GM12878 (cell line): ENCODE data around the gene AEBP2. TPM values are rescaled to one million over a fixed set of nuclear protein-coding genes. Genes with fewer than 3 reads are reported as not detected.
A peak's percentile ranks its signal among the peaks of the same experiment; 100 is the strongest.
"Not testable (repeated sequence)": the region's sequence is repeated elsewhere in the genome, so short reads cannot be mapped to it uniquely, and the experiment has no call there.

Experiments
- ATAC-seq: fragments of 200-7000 bp; cut with Tn5 transposase; 3 replicates; pipeline ENCODE4 v1.9.1; 2020; ENCODE audit warnings: mild to moderate bottlenecking, moderate library complexity
- BruUV-seq: library from RNA; stranded (reverse); fragments of 400-500 nt; replicated peaks from 2 replicates; lab custom pipeline; 2021; lab: Mats Ljungman, UMichigan
- CTCF ChIA-PET: fragments of 300-600 bp; sonication (Branson Sonifier 250); formaldehyde crosslinking; extraction: SDS; loops from one replicate; lab custom pipeline; 2021; ENCODE audit warnings: inconsistent platforms; lab: Yijun Ruan, JAX
- POLR2A ChIA-PET: fragments of 350-600 bp; formaldehyde crosslinking; extraction: SDS; loops from one replicate; lab custom pipeline; 2021; ENCODE audit warnings: inconsistent platforms; lab: Charles Lee
- RAD21 ChIA-PET: fragments of 300-600 bp; sonication (Branson Sonifier 250); formaldehyde crosslinking; loops from one replicate; lab custom pipeline; 2023; ENCODE audit warnings: antibody characterized with exemption; ENCODE audit not compliant: unreplicated experiment; lab: Charles Lee
- SMC1A ChIA-PET: fragments of 300-600 bp; sonication (Branson Sonifier 250); formaldehyde crosslinking; loops from one replicate; lab custom pipeline; 2023; ENCODE audit not compliant: unreplicated experiment, uncharacterized antibody; lab: Charles Lee
- DNase-seq: peaks from one replicate; pipeline ENCODE4 v3.0.0-alpha.2; 2011; ENCODE audit warnings: low read depth, low spot score
- FAIRE-seq: peaks from 3 replicates; lab custom pipeline; 2011; peaks lifted over from hg19 to GRCh38; lab: Jason Lieb, UNC
- H2AFZ ChIP-seq: 2 replicates; pipeline ENCODE4 v1.6.0; 2011; ENCODE audit warnings: low read depth, low read length, control low read depth; ENCODE audit not compliant: control insufficient read depth
- H3K27ac ChIP-seq: 2 replicates; pipeline ENCODE4 v1.5.1; 2011; ENCODE audit warnings: control low read depth; ENCODE audit not compliant: control insufficient read depth, insufficient read depth
- H3K27me3 ChIP-seq, 2 experiments: replicated peaks in 1 of 2; 2 replicates each; pipeline versions ENCODE4 v1.6.0 to v1.6.1; 2011; ENCODE audit warnings: low read length in 1 of 2; ENCODE audit not compliant: control insufficient read depth in 2 of 2, insufficient read depth in 2 of 2
- H3K36me3 ChIP-seq, 2 experiments: 2 replicates each; pipeline ENCODE4 v1.5.1; 2011; ENCODE audit warnings: low read length in 1 of 2; ENCODE audit not compliant: control insufficient read depth in 2 of 2, insufficient read depth in 2 of 2
- H3K4me1 ChIP-seq: 2 replicates; pipeline ENCODE4 v1.6.1; 2011; ENCODE audit warnings: mild to moderate bottlenecking, low read length, moderate library complexity, mixed read lengths; ENCODE audit not compliant: control insufficient read depth, insufficient read depth
- H3K4me2 ChIP-seq: 2 replicates; pipeline ENCODE4 v1.6.0; 2011; ENCODE audit warnings: control low read depth; ENCODE audit not compliant: control insufficient read depth, insufficient read depth
- H3K4me3 ChIP-seq: fragments of 200-600 bp; sonication (generic); 2 replicates; pipeline ENCODE4 v1.5.1; 2016
- H3K79me2 ChIP-seq: 2 replicates; pipeline ENCODE4 v1.6.0; 2011; ENCODE audit warnings: low read length; ENCODE audit not compliant: control insufficient read depth, insufficient read depth
- H3K9ac ChIP-seq: 2 replicates; pipeline ENCODE4 v1.8.0; 2011; ENCODE audit warnings: low read length, control low read depth, mixed read lengths; ENCODE audit not compliant: control insufficient read depth, insufficient read depth
- H3K9me3 ChIP-seq: replicated peaks from 3 replicates; pipeline ENCODE4 v1.5.1; 2011; ENCODE audit warnings: mild to moderate bottlenecking, low read length; ENCODE audit not compliant: control insufficient read depth, insufficient read depth
- H4K20me1 ChIP-seq: 2 replicates; pipeline ENCODE4 v1.6.0; 2011; ENCODE audit not compliant: control insufficient read depth, insufficient read depth
- DPF2 ChIP-seq: fragments of 450-650 bp; IDR thresholded peaks from 2 replicates; pipeline ENCODE4 v1.6.1; 2017; ENCODE audit warnings: mild to moderate bottlenecking
- IKZF2 ChIP-seq, 2 experiments: fragments of 450-650 bp; IDR thresholded peaks; 2 replicates each; pipeline ENCODE4 v1.6.1; 2017; ENCODE audit warnings: mild to moderate bottlenecking in 2 of 2, moderate library complexity in 2 of 2
- JUNB ChIP-seq: IDR thresholded peaks from 2 replicates; pipeline ENCODE4 v1.6.1; 2016; ENCODE audit warnings: antibody characterized with exemption, mild to moderate bottlenecking
- MTA2 ChIP-seq: fragments of 450-650 bp; IDR thresholded peaks from 2 replicates; pipeline ENCODE4 v1.6.1; 2016; ENCODE audit warnings: low read depth, mild to moderate bottlenecking, moderate library complexity
- NBN ChIP-seq: fragments of 450-650 bp; IDR thresholded peaks from 2 replicates; pipeline ENCODE4 v1.6.1; 2016
- PKNOX1 ChIP-seq: fragments of 450-650 bp; IDR thresholded peaks from 2 replicates; pipeline ENCODE4 v1.6.1; 2016; ENCODE audit warnings: mild to moderate bottlenecking
- RUNX3 ChIP-seq: IDR thresholded peaks from 2 replicates; pipeline ENCODE4 v1.6.1; 2012; ENCODE audit warnings: low read length, inconsistent platforms
- WGBS: methylation state at CpG from one replicate; pipeline ENCODE4 v1.1.6; 2016; ENCODE audit warnings: low lambda C conversion rate; ENCODE audit not compliant: insufficient replicate concordance, insufficient coverage; ENCODE audit errors: missing lambda C conversion rate; 5-methylcytosine and 5-hydroxymethylcytosine counted together
- in situ Hi-C: fragments of 300-500 bp; cut with MboI; formaldehyde crosslinking; loops from 9 replicates; pipeline ENCODE4 v1.14.3; 2018; ENCODE audit warnings: mixed read lengths
- intact Hi-C: fragments of 100-400 bp; cut with micrococcal nuclease; formaldehyde crosslinking; loops from one replicate; pipeline ENCODE4 v1.14.2; 2022; ENCODE audit not compliant: unreplicated experiment
- polyA plus RNA-seq, 11 experiments: library from polyadenylated mRNA; depleted of rRNA in 4 of 11; unstranded in 6 of 11; stranded (reverse) in 5 of 11; fragments of >200 nt; fragmentation: Nextera tagmentation in 4 of 11; fragmentation: Illumina TruSeq in 1 of 11; extraction: Ambion mirVana in 4 of 11; extraction: Trizol in 1 of 11; gene quantifications; 1 replicate in 1 of 11; 2 replicates in 10 of 11; pipeline versions ENCODE4 v1.2.1 to v1.2.3, GENCODE V29; 2011 to 2016; ENCODE audit warnings: inconsistent platforms in 2 of 11, missing spikeins in 2 of 11, low read depth in 1 of 11
- total RNA-seq, 4 experiments: library from RNA; depleted of rRNA in 3 of 4; stranded (reverse); fragments of >200 nt in 3 of 4; fragmentation: Illumina TruSeq in 1 of 4; extraction: Trizol in 1 of 4; gene quantifications; 2 replicates each; pipeline versions ENCODE4 v1.2.1 to v1.2.3, GENCODE V29; 2013 to 2021
- TF ChIP-seq, protein P1 (sequence below): fragments of 450-650 bp; IDR thresholded peaks from 2 replicates; pipeline ENCODE4 v1.6.1; 2017; ENCODE audit warnings: low read depth, mild to moderate bottlenecking, moderate library complexity
- TF ChIP-seq, protein P2 (sequence below): fragments of 450-650 bp; IDR thresholded peaks from 2 replicates; pipeline ENCODE4 v1.6.1; 2017; ENCODE audit warnings: mild to moderate bottlenecking
- TF ChIP-seq, protein P3 (sequence below): fragments of 450-650 bp; IDR thresholded peaks from 2 replicates; pipeline ENCODE4 v1.6.1; 2016; ENCODE audit warnings: mild to moderate bottlenecking

The AEBP2 gene
- total and polyA plus RNA-seq, 10 of the 15 experiments (the other 5 are each of a cell fraction or from before 2014, with no cell fraction given) = 17.6 to 126 (median 44.8) TPM

DNA sequence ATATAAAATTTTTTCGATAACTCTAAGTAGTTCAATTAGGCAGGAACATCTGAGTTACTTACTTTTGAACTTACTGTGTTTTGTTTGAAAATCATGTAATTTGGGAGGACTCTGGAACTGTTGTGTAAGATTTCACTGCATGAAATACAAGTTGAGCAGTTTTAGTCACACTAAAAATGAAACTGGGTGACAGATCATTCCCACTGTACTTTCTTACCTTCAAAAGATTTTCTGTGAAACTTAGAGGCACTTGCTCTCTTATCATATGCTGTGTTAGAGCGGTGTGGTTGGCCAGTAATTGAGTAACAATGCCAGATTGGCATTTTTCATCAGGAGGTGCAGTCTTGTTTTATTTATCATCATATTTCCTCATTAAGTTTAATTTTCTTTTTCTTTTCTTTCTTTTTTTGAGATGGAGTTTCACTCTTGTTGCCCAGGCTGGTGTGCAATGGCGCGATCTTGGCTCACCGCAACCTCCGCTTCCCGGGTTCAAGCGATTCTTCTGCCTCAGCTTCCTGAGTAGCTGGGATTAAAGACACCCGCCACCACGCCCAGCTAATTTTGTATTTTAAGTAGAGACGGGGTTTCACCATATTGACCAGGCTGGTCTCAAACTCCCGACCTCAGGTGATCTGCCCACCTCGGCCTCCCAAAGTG, 113.3 kb downstream of the AEBP2 start:
- H3K4me2 ChIP-seq, H2AFZ ChIP-seq, CTCF ChIA-PET, SMC1A ChIA-PET, RAD21 ChIA-PET, intact Hi-C loops, H3K79me2 ChIP-seq, H3K9me3 ChIP-seq, H3K9ac ChIP-seq, BruUV-seq, H3K27me3 ChIP-seq, H3K4me3 ChIP-seq, H3K4me1 ChIP-seq, in situ Hi-C loops, H3K27ac ChIP-seq, H4K20me1 ChIP-seq, H3K36me3 ChIP-seq, POLR2A ChIA-PET: not testable (repeated sequence)
- WGBS = 32% methylated on average over 13 of the region's 13 CpGs
- DNase-seq (peak; percentile 35), FAIRE-seq (peak; percentile 31), ATAC-seq (peak; percentile 91)
- TF ChIP-seq NBN (peak; percentile 41; the same call in 1 of the 2 replicates), IKZF2 (IDR thresholded peaks at IDR 0.05) (peak; percentile 30 to 52; a peak in 2 of 4 replicates), PKNOX1 (peak; percentile 60), DPF2 (0 out of 2 replicates have a peak, but pooled peaks have one; percentile 25), MTA2 (peak; percentile 57), RUNX3 (peak; percentile 61), JUNB (peak; percentile 75)
- TF ChIP-seq, protein P1, sequence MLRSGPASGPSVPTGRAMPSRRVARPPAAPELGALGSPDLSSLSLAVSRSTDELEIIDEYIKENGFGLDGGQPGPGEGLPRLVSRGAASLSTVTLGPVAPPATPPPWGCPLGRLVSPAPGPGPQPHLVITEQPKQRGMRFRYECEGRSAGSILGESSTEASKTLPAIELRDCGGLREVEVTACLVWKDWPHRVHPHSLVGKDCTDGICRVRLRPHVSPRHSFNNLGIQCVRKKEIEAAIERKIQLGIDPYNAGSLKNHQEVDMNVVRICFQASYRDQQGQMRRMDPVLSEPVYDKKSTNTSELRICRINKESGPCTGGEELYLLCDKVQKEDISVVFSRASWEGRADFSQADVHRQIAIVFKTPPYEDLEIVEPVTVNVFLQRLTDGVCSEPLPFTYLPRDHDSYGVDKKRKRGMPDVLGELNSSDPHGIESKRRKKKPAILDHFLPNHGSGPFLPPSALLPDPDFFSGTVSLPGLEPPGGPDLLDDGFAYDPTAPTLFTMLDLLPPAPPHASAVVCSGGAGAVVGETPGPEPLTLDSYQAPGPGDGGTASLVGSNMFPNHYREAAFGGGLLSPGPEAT = peak; percentile 29; the same call in 1 of the 2 replicates
- TF ChIP-seq, protein P2, sequence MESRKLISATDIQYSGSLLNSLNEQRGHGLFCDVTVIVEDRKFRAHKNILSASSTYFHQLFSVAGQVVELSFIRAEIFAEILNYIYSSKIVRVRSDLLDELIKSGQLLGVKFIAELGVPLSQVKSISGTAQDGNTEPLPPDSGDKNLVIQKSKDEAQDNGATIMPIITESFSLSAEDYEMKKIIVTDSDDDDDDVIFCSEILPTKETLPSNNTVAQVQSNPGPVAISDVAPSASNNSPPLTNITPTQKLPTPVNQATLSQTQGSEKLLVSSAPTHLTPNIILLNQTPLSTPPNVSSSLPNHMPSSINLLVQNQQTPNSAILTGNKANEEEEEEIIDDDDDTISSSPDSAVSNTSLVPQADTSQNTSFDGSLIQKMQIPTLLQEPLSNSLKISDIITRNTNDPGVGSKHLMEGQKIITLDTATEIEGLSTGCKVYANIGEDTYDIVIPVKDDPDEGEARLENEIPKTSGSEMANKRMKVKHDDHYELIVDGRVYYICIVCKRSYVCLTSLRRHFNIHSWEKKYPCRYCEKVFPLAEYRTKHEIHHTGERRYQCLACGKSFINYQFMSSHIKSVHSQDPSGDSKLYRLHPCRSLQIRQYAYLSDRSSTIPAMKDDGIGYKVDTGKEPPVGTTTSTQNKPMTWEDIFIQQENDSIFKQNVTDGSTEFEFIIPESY = peak; percentile 59; the same call in 1 of the 2 replicates
- TF ChIP-seq, protein P3, sequence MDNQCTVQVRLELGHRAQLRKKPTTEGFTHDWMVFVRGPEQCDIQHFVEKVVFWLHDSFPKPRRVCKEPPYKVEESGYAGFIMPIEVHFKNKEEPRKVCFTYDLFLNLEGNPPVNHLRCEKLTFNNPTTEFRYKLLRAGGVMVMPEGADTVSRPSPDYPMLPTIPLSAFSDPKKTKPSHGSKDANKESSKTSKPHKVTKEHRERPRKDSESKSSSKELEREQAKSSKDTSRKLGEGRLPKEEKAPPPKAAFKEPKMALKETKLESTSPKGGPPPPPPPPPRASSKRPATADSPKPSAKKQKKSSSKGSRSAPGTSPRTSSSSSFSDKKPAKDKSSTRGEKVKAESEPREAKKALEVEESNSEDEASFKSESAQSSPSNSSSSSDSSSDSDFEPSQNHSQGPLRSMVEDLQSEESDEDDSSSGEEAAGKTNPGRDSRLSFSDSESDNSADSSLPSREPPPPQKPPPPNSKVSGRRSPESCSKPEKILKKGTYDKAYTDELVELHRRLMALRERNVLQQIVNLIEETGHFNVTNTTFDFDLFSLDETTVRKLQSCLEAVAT = peak; percentile 88
